HT-29 (cell line): ENCODE measurements around the gene YPEL1. TPM values are rescaled to one million over a fixed set of nuclear protein-coding genes. Genes with fewer than 3 reads are reported as not detected.

Experiments used
- DNase-seq: peaks from one replicate; pipeline ENCODE4 v3.0.0-alpha.2; 2015; ENCODE audit warnings: low spot score
- small RNA-seq: library from RNA; depleted of rRNA; stranded (forward); fragments of <200 nt; gene quantifications from one replicate; pipeline ENCODE3, GENCODE V24; 2014
- total RNA-seq: library from RNA; depleted of rRNA; stranded (reverse); fragments of >200 nt; shearing (Covaris generic); gene quantifications from 2 replicates; pipeline ENCODE4 v1.2.3, GENCODE V29; 2014; rRNA removed

YPEL1 gene
- total RNA-seq, 1 experiment from 2014 or later, result 4.2 TPM

DNA sequence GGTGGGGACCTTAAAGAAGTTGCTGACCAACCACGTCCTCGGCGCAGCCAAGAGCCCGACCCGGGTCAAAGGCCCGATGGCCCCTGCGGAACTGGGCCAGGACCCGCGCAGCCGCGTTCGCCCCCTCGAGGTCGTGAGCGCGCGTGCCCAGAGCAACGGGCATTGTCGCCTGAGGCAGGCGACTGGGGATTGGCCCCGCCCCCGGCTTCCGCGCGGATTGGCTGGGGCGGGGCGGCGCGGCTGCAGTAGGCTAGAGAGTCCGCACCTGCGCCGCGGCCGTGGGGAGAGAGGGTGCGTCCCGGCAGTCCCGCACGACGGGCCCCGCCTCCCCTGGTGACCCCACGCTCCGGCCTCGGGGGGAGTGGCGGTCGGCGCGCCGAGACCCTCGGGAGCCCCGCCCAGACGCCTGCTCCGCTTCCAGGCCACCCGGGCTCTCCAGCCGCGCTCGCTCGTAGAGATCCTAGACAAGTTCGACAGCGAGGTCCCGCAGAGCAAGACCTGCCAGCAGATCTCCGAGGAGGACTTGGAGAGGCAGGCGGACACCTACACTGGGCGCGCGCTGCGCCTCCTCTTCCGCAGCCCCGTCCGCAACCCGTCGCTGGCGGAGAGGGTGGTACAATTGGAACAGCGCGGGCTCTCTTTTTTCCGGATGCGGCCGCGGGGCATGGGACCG is 78.1 kb downstream of the YPEL1 start:
- peak; percentile 72 for DNase-seq

DNA sequence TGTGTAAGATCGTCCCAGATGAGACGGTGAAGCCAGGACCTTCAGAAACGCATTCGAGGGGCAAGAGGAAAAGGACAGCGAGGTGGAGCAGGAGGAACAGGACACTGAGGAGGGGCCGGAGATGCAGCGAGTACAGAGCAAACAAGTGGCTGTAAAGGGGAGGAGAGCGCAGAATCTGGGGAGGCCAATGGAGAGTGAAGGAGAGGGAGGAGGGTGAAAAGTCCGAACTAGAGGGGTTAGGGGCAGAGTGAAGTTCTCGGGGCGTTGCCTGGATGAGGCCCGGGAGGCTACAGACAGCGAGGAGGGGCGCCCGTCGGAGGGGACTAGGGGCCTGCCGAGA is 78.6 kb downstream of the YPEL1 start:
- DNase-seq, result no peak

GRCh38 chr22:21652547-21653545 is 82.7 kb downstream of the YPEL1 start:
- no peak for DNase-seq

DNA sequence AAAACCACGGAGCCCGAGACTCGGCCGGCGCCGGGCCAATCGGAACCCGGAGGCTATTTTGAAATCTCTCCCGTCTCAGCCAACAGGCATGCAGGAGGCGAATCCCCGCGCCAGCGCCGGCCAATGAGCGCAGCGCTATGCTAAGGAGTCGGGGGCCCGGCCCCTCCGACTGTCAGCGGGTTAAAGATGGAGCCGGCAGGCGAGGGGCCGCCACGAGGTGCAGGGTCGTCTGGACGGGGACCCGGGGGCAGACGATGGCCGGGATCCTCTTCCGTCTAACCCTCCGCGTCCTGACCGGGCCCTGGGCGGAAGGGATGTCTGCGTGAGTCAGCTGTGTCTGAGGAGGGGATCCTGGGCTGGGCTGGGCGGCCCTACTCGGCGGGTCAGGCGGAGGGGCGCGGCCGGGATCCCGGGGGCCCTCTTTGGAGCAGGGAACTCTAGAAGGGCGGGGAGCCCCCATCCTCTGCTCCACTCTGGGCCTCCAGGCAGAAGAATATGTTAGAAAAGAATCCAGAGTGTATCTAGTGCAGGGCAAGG is 83.5 kb downstream of the YPEL1 start:
- DNase-seq, result peak; percentile 84

- DNase-seq, result no peak
These were observed 84.0 kb downstream of the YPEL1 start for GRCh38 chr22:21651521-21652009.

DNA sequence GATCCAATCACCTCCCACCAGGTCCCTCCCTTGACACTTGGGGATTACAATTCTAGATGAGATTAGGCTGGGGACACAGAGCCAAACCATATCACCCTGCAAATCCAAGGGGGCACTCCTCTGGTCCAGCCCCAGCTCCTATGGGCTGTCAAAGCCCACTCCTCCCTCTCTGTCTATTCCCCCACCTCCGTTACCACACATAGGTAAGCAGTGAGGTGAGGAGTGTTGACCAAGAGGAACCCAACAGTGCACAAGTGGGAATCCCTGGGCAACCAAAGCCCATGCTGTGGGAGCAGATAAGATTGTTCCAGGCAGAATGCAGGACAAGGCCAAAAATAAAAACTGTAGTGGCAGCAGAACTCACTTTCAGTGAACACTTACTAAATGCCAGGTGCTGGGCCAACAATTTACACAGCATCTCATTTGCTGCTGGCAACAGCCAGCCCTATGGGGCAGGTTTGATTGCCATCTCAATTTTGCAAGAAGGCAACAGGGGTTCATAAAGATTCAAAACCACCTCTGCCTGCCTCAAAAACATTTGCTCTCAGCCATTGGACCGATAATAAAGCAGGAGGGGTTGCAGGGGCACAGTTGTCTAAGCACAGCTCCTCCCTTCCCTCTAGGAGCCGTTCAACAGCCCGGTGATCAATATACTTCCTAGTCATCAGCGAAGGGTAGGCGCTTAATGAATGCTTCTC is 84.6 kb downstream of the YPEL1 start:
- no peak for DNase-seq

- DNase-seq, result no peak
These were observed 85.3 kb downstream of the YPEL1 start for GRCh38 chr22:21650280-21650679.

Small RNA genes lying within 50 kb of the gene (small RNA-seq; reads per million reads assigned to genes)
- gene MIR301B (4.9 reads per million, percentile 82 among the genes with 10 or more reads in this experiment), gene RN7SL280P (not detected)

Other genes starting within 250 kb of the YPEL1 start
- gene RIMBP3C, start 184.3 kb downstream of the YPEL1 start, total RNA-seq, result 0.03 TPM in 1 of 2 replicates, not detected in the other
- 41.0 and 43.1 TPM in 2 replicates for gene UBE2L3, start 168.1 kb downstream of the YPEL1 start, total RNA-seq
- 160 and 195 TPM in 2 replicates for gene YDJC, start 105.8 kb downstream of the YPEL1 start, total RNA-seq
- gene CCDC116, start 103.0 kb downstream of the YPEL1 start, total RNA-seq, result 0.33 TPM in 1 of 2 replicates, not detected in the other
- 134 and 139 TPM in 2 replicates for gene SDF2L1, start 93.5 kb downstream of the YPEL1 start, total RNA-seq
- 35.5 and 42.6 TPM in 2 replicates for gene PPIL2, start 69.8 kb downstream of the YPEL1 start, total RNA-seq
- gene MAPK1, start 131.9 kb upstream of the YPEL1 start, total RNA-seq, result 24.6 and 27.0 TPM in 2 replicates
- gene PPM1F, start 217.1 kb upstream of the YPEL1 start, total RNA-seq, result 17.0 and 17.8 TPM in 2 replicates
- 37.0 and 39.2 TPM in 2 replicates for gene TOP3B, start 247.0 kb upstream of the YPEL1 start, total RNA-seq